Thyroid gland (tissue), 4 donors: ENCODE results near the gene CREG2. TPM values are rescaled to one million over a fixed set of nuclear protein-coding genes. Genes with fewer than 3 reads are reported as not detected.

Experiments used
- DNase-seq, 2 donors: peaks; one replicate each; pipeline ENCODE4 v3.0.0-alpha.2; 2019
- H3K27ac ChIP-seq, 3 donors: fragments of 200-600 bp; sonication (generic); 1 replicate in 2 of 3; 2 replicates in 1 of 3; pipeline ENCODE4 v1.5.1; 2016 to 2019; ENCODE audit warnings: mild to moderate bottlenecking in 1 of 3, moderate library complexity in 1 of 3
- H3K27me3 ChIP-seq: fragments of 200-600 bp; sonication (generic); one replicate; pipeline ENCODE4 v1.5.1; 2019
- H3K36me3 ChIP-seq, 2 donors: fragments of 200-600 bp; sonication (generic); one replicate each; pipeline ENCODE4 v1.5.1; 2016 to 2019
- H3K4me1 ChIP-seq, 2 donors: fragments of 200-600 bp; sonication (generic); one replicate each; pipeline ENCODE4 v1.5.1; 2017 to 2019
- H3K4me3 ChIP-seq, 3 donors: fragments of 200-600 bp; sonication (generic); replicated peaks in 1 of 3; 1 replicate in 2 of 3; 2 replicates in 1 of 3; pipeline ENCODE4 v1.5.1; 2016; ENCODE audit warnings: mild to moderate bottlenecking in 1 of 3
- H3K9me3 ChIP-seq: fragments of 200-600 bp; sonication (generic); one replicate; pipeline ENCODE4 v1.5.1; 2017
- POLR2A ChIP-seq, 2 donors: fragments of 450-650 bp; IDR thresholded peaks; one replicate each; pipeline ENCODE4 v1.6.1; 2017; ENCODE audit warnings: antibody characterized with exemption in 2 of 2, mild to moderate bottlenecking in 2 of 2, moderate library complexity in 1 of 2
- WGBS, 2 donors: methylation state at CpG; one replicate each; pipeline ENCODE4 v1.1.5; 2017; 5-methylcytosine and 5-hydroxymethylcytosine counted together
- intact Hi-C: fragments of 100-400 bp; cut with DNase I; formaldehyde crosslinking; loops from one replicate; pipeline ENCODE4 v1.15.1; 2023
- total RNA-seq, 4 donors: library from RNA; depleted of rRNA; stranded (reverse); fragments of >200 nt; gene quantifications; one replicate each; pipeline ENCODE4 v1.2.3, GENCODE V29; 2016
- TF ChIP-seq, protein P1 (sequence below), 6 experiments: fragments of 200-600 bp in 3 of 6; fragments of 450-650 bp in 3 of 6; sonication (generic) in 3 of 6; IDR thresholded peaks; one replicate each; pipeline ENCODE4 v1.5.1; 2016 to 2019; ENCODE audit warnings: antibody characterized with exemption in 6 of 6, mild to moderate bottlenecking in 2 of 6, inconsistent platforms in 1 of 6, moderate library complexity in 1 of 6

CREG2 gene
- total RNA-seq, 4 donors from 2014 or later, result not detected

DNA sequence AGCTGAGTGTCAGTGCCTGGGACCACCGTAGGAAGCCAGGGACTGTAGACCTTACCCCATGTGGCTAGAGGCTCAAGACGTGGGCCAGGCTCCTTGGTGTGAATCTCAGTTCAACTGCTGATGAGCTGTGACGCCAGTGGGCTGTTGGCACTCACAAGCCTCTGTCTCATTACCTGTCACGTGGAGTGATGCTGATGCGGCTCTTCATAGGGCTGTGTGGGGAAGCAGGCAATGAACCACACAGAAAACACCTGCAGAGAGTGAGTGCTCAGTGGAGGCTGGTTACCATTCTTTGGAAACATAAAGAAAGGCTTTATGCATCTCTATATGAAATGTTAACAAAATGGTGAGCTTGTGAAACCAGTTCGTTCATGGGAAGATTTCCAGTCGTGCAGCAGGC lies 36.1 kb downstream of the CREG2 start:
- intact Hi-C loops, result no loop called here
- Histone ChIP-seq H3K4me1 (no peaks in the 10 kb centered on the region), H3K9me3 (no peaks in the 10 kb centered on the region), H3K36me3 (no peaks in the 10 kb centered on the region), H3K4me3 (no peak overlapping the region), H3K27me3 (no peaks in the 10 kb centered on the region), H3K27ac (no peak overlapping the region)
- WGBS, 2 donors, result 83 to 84% methylated on average over 3 to 6 of the region's 7 CpGs
- no peak for TF ChIP-seq POLR2A (IDR thresholded peaks at IDR 0.05)
- TF ChIP-seq, protein P1, sequence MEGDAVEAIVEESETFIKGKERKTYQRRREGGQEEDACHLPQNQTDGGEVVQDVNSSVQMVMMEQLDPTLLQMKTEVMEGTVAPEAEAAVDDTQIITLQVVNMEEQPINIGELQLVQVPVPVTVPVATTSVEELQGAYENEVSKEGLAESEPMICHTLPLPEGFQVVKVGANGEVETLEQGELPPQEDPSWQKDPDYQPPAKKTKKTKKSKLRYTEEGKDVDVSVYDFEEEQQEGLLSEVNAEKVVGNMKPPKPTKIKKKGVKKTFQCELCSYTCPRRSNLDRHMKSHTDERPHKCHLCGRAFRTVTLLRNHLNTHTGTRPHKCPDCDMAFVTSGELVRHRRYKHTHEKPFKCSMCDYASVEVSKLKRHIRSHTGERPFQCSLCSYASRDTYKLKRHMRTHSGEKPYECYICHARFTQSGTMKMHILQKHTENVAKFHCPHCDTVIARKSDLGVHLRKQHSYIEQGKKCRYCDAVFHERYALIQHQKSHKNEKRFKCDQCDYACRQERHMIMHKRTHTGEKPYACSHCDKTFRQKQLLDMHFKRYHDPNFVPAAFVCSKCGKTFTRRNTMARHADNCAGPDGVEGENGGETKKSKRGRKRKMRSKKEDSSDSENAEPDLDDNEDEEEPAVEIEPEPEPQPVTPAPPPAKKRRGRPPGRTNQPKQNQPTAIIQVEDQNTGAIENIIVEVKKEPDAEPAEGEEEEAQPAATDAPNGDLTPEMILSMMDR (IDR thresholded peaks at IDR 0.05), result no peak
- DNase-seq, result no peak

DNA sequence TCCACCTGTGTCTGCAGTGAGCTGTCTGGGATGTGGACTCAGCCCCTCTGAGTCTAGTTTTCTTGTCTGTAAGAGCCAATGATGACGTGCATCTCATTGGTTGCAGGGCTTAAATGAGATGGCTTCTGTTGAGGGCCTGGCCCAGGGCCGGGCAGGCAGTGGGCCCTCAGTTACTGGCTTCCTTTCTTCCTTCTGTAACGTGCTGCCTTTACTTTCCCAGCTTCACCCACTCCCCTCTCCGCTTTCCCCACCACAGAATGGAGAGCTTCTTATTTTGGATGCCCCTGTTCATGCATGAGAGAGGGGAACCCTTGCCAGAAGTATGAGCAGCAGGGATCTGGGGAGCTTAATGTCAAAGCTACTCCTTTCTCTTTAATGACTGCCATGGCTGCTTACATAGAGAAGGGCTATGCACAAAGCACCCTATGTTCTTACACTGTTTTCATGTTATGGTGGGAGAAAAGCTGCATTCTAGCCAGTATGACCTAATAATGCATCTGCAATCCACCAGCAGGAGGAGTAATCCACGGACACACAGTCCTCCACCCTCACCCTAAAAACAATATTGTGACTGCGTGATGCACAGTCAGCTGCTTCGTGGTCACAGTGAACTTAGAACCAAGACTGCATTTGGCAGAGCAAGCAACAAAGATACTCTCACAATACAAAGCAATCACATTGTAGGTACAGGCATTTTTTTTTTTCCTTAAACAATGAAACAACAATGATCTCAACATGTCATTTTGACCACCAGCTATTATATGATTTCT lies 37.2 kb downstream of the CREG2 start:
- no peak for DNase-seq
- no peak overlapping the region for H3K4me3 ChIP-seq
- WGBS, 2 donors, result 81% methylated on average over 7 of the region's 7 CpGs
- no peaks in the 10 kb centered on the region for H3K9me3 ChIP-seq
- intact Hi-C loops, result no loop called here
- H3K4me1 ChIP-seq, result no peaks in the 10 kb centered on the region
- no peak overlapping the region for H3K27ac ChIP-seq
- no peak for TF ChIP-seq POLR2A (IDR thresholded peaks at IDR 0.05)
- TF ChIP-seq, protein P1 (IDR thresholded peaks at IDR 0.05), result no peak
- no peaks in the 10 kb centered on the region for H3K36me3 ChIP-seq
- no peaks in the 10 kb centered on the region for H3K27me3 ChIP-seq

- Histone ChIP-seq H3K4me1 (no peaks in the 10 kb centered on the region), H3K27me3 (no peaks in the 10 kb centered on the region), H3K9me3 (no peaks in the 10 kb centered on the region), H3K4me3 (no peak overlapping the region), H3K27ac (no peak overlapping the region), H3K36me3 (no peaks in the 10 kb centered on the region)
- TF ChIP-seq POLR2A (IDR thresholded peaks at IDR 0.05), result no peak
- TF ChIP-seq, protein P1 (IDR thresholded peaks at IDR 0.05), result no peak
- 92 to 93% methylated on average over 1 of the region's 1 CpG for WGBS, 2 donors
- intact Hi-C loops, result no loop called here
- DNase-seq, result no peak
Measured at GRCh38 chr2:101348883-101349282, 38.4 kb downstream of the CREG2 start.

- no peak overlapping the region for H3K4me3 ChIP-seq
- intact Hi-C loops, result no loop called here
Measured at GRCh38 chr2:101346909-101347308, 40.4 kb downstream of the CREG2 start.

DNA sequence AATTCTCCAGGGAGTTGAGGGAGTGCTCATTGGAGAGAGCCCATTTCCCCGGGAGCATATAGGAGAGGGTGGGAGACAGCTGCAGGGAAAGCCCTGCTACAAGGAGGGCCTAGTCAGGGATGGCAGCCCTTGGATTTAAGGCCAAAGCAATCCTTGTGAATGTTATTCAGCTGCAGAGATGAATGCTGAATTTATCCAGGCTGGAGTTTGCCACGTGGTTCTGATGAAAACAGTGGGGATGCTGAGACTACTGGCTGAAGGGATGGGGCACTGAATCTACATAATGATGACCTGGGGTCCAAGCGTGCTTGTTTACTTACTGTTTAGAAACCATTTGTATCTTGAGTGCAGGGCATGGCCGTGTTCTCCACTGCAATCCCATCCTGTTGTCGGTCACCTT lies 43.2 kb downstream of the CREG2 start:
- no peak for TF ChIP-seq POLR2A (IDR thresholded peaks at IDR 0.05)
- TF ChIP-seq, protein P1 (IDR thresholded peaks at IDR 0.05), result no peak
- Histone ChIP-seq H3K9me3 (no peaks in the 10 kb centered on the region), H3K27me3 (no peaks in the 10 kb centered on the region), H3K27ac (no peak overlapping the region), H3K4me1 (no peaks in the 10 kb centered on the region), H3K36me3 (no peaks in the 10 kb centered on the region), H3K4me3 (no peak overlapping the region)
- no peak for DNase-seq
- intact Hi-C loops, result no loop called here
- WGBS, 2 donors, result 67% methylated on average over 5 of the region's 5 CpGs

More at GRCh38 chr2:101346909-101347308, 40.4 kb downstream of the CREG2 start:
- Histone ChIP-seq H3K36me3 (no peaks in the 10 kb centered on the region), H3K27me3 (no peaks in the 10 kb centered on the region), H3K27ac (no peak overlapping the region), H3K9me3 (no peaks in the 10 kb centered on the region), H3K4me1 (no peaks in the 10 kb centered on the region)
- no peak for DNase-seq
- no peak for TF ChIP-seq POLR2A (IDR thresholded peaks at IDR 0.05)
- TF ChIP-seq, protein P1 (IDR thresholded peaks at IDR 0.05), result no peak
- 96 to 97% methylated on average over 3 of the region's 3 CpGs for WGBS, 2 donors
